Measurements from ENCODE around the gene ACBD6. TPM values are rescaled to one million over a fixed set of nuclear protein-coding genes. Genes with fewer than 3 reads are reported as not detected.

Gene ACBD6
- total and polyA plus RNA-seq, 10 of the 15 experiments (the other 5 are each of a cell fraction or from before 2014, with no cell fraction given), result 15.0 to 67.3 (median 55.0) TPM

GRCh38 chr1:180353945-180354344 lies 148.4 kb downstream of the ACBD6 start (continued):
- TF ChIP-seq E4F1 (IDR thresholded peaks at IDR 0.05; ENCODE audit: borderline replicate concordance, partially characterized antibody) (no peak), BCL3 (IDR thresholded peaks at IDR 0.05; ENCODE audit: borderline replicate concordance, insufficient read depth, low read depth, low read length, poor library complexity, severe bottlenecking) (no peak), SREBF1 (IDR thresholded peaks at IDR 0.05; ENCODE audit: low read length) (no peak), HDGF (IDR thresholded peaks at IDR 0.05) (no peak), EGR1 (IDR thresholded peaks at IDR 0.05; ENCODE audit: borderline replicate concordance in 1 of 2, low read depth in 2 of 2, low read length in 2 of 2) (no peak), CBX5 (IDR thresholded peaks at IDR 0.05; ENCODE audit: low read depth) (no peak)

- DNase-seq (ENCODE audit: low read depth, low spot score) (no peak), ATAC-seq (no peak), FAIRE-seq (no peak)
- Histone ChIP-seq H4K20me1 (ENCODE audit: control insufficient read depth, insufficient read depth) (no peaks in the 10 kb centered on the region), H3K4me3 (no peak overlapping the region), H3K27ac (ENCODE audit: control insufficient read depth, insufficient read depth) (no peak overlapping the region), H3K9ac (ENCODE audit: control insufficient read depth, insufficient read depth, low read length) (no peak overlapping the region), H2AFZ (ENCODE audit: control insufficient read depth, low read depth, low read length) (no peak overlapping the region), H3K79me2 (ENCODE audit: control insufficient read depth, insufficient read depth, low read length) (no peaks in the 10 kb centered on the region), H3K9me3 (replicated peaks; ENCODE audit: control insufficient read depth, insufficient read depth, low read length) (no peaks in the 10 kb centered on the region), H3K4me2 (ENCODE audit: control insufficient read depth, insufficient read depth) (no peak overlapping the region), H3K27me3 (replicated peaks in 1 of 2; ENCODE audit: control insufficient read depth in 2 of 2, insufficient read depth in 2 of 2, low read length in 1 of 2) (no peaks in the 10 kb centered on the region), H3K4me1 (ENCODE audit: control insufficient read depth, insufficient read depth, low read length) (no peaks in the 10 kb centered on the region), H3K36me3 (ENCODE audit: control insufficient read depth in 2 of 2, insufficient read depth in 2 of 2, low read length in 1 of 2) (no peaks in the 10 kb centered on the region)
- intact Hi-C loops (cut with micrococcal nuclease; ENCODE audit: unreplicated experiment) (no loop called here), in situ Hi-C loops (cut with MboI) (no loop called here)
- ChIA-PET POLR2A (no interaction called here), SMC1A (ENCODE audit: uncharacterized antibody, unreplicated experiment) (interaction anchor here (1.1 kb wide), 1 partner anchor 22 kb away, joined by 3 read pairs; no protein-coding TSS in a partner anchor), CTCF (interaction anchor here (2.6 kb wide), 1 partner anchor 125 kb away, joined by 10 read pairs; no protein-coding TSS in a partner anchor), RAD21 (ENCODE audit: unreplicated experiment) (no interaction called here)
- TF ChIP-seq STAT1 (conservative IDR thresholded peaks at IDR 0.05) (no peak), MYC (IDR thresholded peaks at IDR 0.05; ENCODE audit: insufficient read depth, insufficient read length, insufficient replicate concordance, low read length, severe bottlenecking) (no peak), HCFC1 (IDR thresholded peaks at IDR 0.05; ENCODE audit: low read length) (no peak), TCF12 (IDR thresholded peaks at IDR 0.05; ENCODE audit: low read depth, low read length) (no peak), SRF (IDR thresholded peaks at IDR 0.05; ENCODE audit: low read depth in 2 of 2, low read length in 2 of 2) (no peak)
- BruUV-seq (replicated peaks), result no TSS peak
- WGBS (ENCODE audit: insufficient coverage, insufficient replicate concordance, low lambda C conversion rate, missing lambda C conversion rate), result 93% methylated on average over 2 of the region's 2 CpGs
Measured at GRCh38 chr1:180352588-180352987, 149.8 kb downstream of the ACBD6 start.

Data from GM12878 (cell line).